ENCODE results near the gene MBP. TPM values are rescaled to one million over a fixed set of nuclear protein-coding genes. Genes with fewer than 3 reads are reported as not detected.
A peak's percentile ranks its signal among the peaks of the same experiment; 100 is the strongest.

MBP gene
- total and polyA plus RNA-seq, 2 of the 13 experiments (the other 11 are each of a cell fraction or from before 2014, with no cell fraction given) = 5.0 to 8.5 TPM

DNA sequence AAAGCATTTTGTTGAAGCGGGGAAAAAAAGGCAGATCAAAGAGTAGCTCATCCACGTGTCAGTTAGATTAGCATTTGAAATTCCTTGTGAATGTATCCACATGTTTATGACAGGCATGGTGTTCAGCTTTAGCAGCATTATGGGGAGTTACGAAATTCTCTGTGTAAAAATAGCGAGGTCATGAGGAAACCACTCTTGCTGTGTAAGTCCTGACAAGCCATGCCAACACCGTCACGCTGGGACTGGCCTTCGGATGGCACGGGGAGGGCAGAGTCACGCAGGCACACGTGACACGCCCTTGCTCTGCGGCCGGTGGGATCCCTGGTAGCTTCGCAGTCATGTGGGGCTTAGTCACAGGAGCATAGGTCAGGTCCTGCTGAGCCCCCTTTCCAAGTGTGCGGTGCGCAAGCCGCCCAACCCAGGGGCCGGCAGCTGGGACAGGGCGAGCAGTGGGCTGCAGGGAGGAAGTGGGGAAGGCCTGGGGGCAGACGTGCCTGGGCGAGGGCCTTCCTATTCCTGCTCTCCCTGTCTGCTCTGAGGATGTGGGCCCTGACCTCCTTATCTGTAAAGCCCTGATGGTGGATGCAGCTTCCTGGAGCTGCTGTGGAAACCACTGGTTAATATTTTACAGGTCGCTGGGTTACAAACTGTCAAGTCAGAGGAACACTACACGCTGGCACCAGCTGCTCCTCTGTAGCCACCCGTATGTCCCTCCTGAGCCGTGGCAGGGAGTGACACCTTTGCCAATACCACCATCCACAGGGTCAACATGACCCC is 18.0 kb downstream of the MBP start (continued):
- TF ChIP-seq, protein P1, sequence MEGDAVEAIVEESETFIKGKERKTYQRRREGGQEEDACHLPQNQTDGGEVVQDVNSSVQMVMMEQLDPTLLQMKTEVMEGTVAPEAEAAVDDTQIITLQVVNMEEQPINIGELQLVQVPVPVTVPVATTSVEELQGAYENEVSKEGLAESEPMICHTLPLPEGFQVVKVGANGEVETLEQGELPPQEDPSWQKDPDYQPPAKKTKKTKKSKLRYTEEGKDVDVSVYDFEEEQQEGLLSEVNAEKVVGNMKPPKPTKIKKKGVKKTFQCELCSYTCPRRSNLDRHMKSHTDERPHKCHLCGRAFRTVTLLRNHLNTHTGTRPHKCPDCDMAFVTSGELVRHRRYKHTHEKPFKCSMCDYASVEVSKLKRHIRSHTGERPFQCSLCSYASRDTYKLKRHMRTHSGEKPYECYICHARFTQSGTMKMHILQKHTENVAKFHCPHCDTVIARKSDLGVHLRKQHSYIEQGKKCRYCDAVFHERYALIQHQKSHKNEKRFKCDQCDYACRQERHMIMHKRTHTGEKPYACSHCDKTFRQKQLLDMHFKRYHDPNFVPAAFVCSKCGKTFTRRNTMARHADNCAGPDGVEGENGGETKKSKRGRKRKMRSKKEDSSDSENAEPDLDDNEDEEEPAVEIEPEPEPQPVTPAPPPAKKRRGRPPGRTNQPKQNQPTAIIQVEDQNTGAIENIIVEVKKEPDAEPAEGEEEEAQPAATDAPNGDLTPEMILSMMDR (CRISPR knock-in tag; IDR thresholded peaks at IDR 0.05) = peak; percentile 4; the same call in 1 of the 2 replicates
- TF ChIP-seq ZSCAN25 (CRISPR knock-in tag; IDR thresholded peaks at IDR 0.05) (no peak), ZNF354B (CRISPR knock-in tag; IDR thresholded peaks at IDR 0.05) (no peak), TAF15 (IDR thresholded peaks at IDR 0.05; ENCODE audit: low read depth, low read length, poor library complexity, severe bottlenecking) (no peak), PHF21A (CRISPR knock-in tag; IDR thresholded peaks at IDR 0.05) (peak; percentile 81), ZBTB21 (CRISPR knock-in tag; IDR thresholded peaks at IDR 0.05) (no peak), FOXM1 (CRISPR knock-in tag; IDR thresholded peaks at IDR 0.05) (no peak), TSC22D2 (CRISPR knock-in tag; IDR thresholded peaks at IDR 0.05; ENCODE audit: borderline replicate concordance) (peak; percentile 53; the same call in 1 of the 2 replicates), ARID2 (CRISPR knock-in tag; IDR thresholded peaks at IDR 0.05; ENCODE audit: borderline replicate concordance) (no peak), AKNA (CRISPR knock-in tag; IDR thresholded peaks at IDR 0.05; ENCODE audit: borderline replicate concordance) (no peak), SRY (CRISPR knock-in tag; IDR thresholded peaks at IDR 0.05) (no peak), ZFP36 (IDR thresholded peaks at IDR 0.05; ENCODE audit: borderline replicate concordance, low read depth, low read length, partially characterized antibody) (no peak), PAF1 (CRISPR knock-in tag; IDR thresholded peaks at IDR 0.05) (no peak)
- TF ChIP-seq, protein P2, sequence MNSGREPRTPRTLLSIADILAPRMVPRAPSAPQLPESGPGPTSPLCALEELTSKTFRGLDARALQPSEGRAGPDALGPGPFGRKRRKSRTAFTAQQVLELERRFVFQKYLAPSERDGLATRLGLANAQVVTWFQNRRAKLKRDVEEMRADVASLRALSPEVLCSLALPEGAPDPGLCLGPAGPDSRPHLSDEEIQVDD (CRISPR knock-in tag; IDR thresholded peaks at IDR 0.05; ENCODE audit: borderline replicate concordance) = no peak
- TF ChIP-seq, protein P3, sequence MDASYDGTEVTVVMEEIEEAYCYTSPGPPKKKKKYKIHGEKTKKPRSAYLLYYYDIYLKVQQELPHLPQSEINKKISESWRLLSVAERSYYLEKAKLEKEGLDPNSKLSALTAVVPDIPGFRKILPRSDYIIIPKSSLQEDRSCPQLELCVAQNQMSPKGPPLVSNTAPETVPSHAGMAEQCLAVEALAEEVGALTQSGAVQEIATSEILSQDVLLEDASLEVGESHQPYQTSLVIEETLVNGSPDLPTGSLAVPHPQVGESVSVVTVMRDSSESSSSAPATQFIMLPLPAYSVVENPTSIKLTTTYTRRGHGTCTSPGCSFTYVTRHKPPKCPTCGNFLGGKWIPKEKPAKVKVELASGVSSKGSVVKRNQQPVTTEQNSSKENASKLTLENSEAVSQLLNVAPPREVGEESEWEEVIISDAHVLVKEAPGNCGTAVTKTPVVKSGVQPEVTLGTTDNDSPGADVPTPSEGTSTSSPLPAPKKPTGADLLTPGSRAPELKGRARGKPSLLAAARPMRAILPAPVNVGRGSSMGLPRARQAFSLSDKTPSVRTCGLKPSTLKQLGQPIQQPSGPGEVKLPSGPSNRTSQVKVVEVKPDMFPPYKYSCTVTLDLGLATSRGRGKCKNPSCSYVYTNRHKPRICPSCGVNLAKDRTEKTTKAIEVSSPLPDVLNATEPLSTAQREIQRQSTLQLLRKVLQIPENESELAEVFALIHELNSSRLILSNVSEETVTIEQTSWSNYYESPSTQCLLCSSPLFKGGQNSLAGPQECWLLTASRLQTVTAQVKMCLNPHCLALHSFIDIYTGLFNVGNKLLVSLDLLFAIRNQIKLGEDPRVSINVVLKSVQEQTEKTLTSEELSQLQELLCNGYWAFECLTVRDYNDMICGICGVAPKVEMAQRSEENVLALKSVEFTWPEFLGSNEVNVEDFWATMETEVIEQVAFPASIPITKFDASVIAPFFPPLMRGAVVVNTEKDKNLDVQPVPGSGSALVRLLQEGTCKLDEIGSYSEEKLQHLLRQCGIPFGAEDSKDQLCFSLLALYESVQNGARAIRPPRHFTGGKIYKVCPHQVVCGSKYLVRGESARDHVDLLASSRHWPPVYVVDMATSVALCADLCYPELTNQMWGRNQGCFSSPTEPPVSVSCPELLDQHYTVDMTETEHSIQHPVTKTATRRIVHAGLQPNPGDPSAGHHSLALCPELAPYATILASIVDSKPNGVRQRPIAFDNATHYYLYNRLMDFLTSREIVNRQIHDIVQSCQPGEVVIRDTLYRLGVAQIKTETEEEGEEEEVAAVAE (CRISPR knock-in tag; IDR thresholded peaks at IDR 0.05; ENCODE audit: borderline replicate concordance) = no peak; the same call in 1 of the 2 replicates

Data from HepG2 (cell line).